H1 (cell line): ENCODE measurements around the gene CAMTA1. TPM values are rescaled to one million over a fixed set of nuclear protein-coding genes. Genes with fewer than 3 reads are reported as not detected.

Source experiments
- CTCF ChIA-PET: fragments of 300-600 bp; sonication (Branson Sonifier 250); formaldehyde crosslinking; loops from one replicate; lab custom pipeline; 2021; ENCODE audit not compliant: partially characterized antibody; lab: Charles Lee
- POLR2A ChIA-PET: fragments of 300-600 bp; sonication (Branson Sonifier 250); formaldehyde crosslinking; loops from one replicate; lab custom pipeline; 2021; ENCODE audit warnings: inconsistent platforms; ENCODE audit not compliant: partially characterized antibody; lab: Charles Lee
- DNase-seq, 2 experiments: peaks; one replicate each; pipeline versions ENCODE4 v3.0.0 to v3.0.0-alpha.2; 2010 to 2022; ENCODE audit warnings: low spot score in 2 of 2, low read depth in 1 of 2, mixed read lengths in 1 of 2
- FAIRE-seq: peaks from 2 replicates; lab custom pipeline; 2011; peaks lifted over from hg19 to GRCh38; lab: Jason Lieb, UNC
- H2AFZ ChIP-seq: 2 replicates; pipeline ENCODE4 v1.8.1; 2012; ENCODE audit warnings: low read length, inconsistent platforms
- H2AK5ac ChIP-seq: 2 replicates; pipeline ENCODE4 v1.6.1; 2013; ENCODE audit warnings: low read depth, low read length
- H2BK120ac ChIP-seq: replicated peaks from 2 replicates; pipeline ENCODE3; 2013; ENCODE audit warnings: low read depth, low read length, inconsistent platforms
- H2BK12ac ChIP-seq: 2 replicates; pipeline ENCODE4 v1.6.1; 2013; ENCODE audit warnings: low read depth, low read length
- H2BK15ac ChIP-seq: 2 replicates; pipeline ENCODE4 v1.6.1; 2013; ENCODE audit warnings: low read length
- H2BK20ac ChIP-seq: 2 replicates; pipeline ENCODE4 v1.6.1; 2013; ENCODE audit warnings: low read length
- H2BK5ac ChIP-seq: 2 replicates; pipeline ENCODE4 v1.6.1; 2013; ENCODE audit warnings: low read depth, low read length
- H3K14ac ChIP-seq: 2 replicates; pipeline ENCODE4 v1.6.1; 2013; ENCODE audit warnings: inconsistent platforms; ENCODE audit not compliant: insufficient read length
- H3K18ac ChIP-seq: 2 replicates; pipeline ENCODE4 v1.6.1; 2013; ENCODE audit warnings: low read length; ENCODE audit errors: extremely low read depth
- H3K23ac ChIP-seq: 2 replicates; pipeline ENCODE4 v1.6.1; 2013; ENCODE audit warnings: inconsistent platforms; ENCODE audit not compliant: insufficient read length
- H3K23me2 ChIP-seq: 2 replicates; pipeline ENCODE4 v1.6.1; 2013; ENCODE audit warnings: low read depth, low read length
- H3K27ac ChIP-seq: 2 replicates; pipeline ENCODE4 v1.6.1; 2011; ENCODE audit warnings: low read depth, low read length, inconsistent platforms
- H3K27me3 ChIP-seq, 4 experiments: replicated peaks in 1 of 4; 1 replicate in 1 of 4; 2 replicates in 3 of 4; pipeline versions ENCODE4 v1.6.1 to v1.8.1; 2011 to 2013; ENCODE audit warnings: low read length in 3 of 4, mild to moderate bottlenecking in 3 of 4, inconsistent platforms in 2 of 4, mixed read lengths in 2 of 4, moderate library complexity in 1 of 4; ENCODE audit not compliant: control insufficient read depth in 3 of 4, insufficient read depth in 3 of 4; ENCODE audit errors: extremely low read depth in 1 of 4
- H3K36me3 ChIP-seq, 4 experiments: 2 replicates each; pipeline versions ENCODE4 v1.6.1 to v1.8.1; 2011 to 2013; ENCODE audit warnings: mild to moderate bottlenecking in 4 of 4, low read length in 3 of 4, moderate library complexity in 2 of 4, control low read depth in 1 of 4, inconsistent platforms in 1 of 4; ENCODE audit not compliant: insufficient read depth in 4 of 4, control insufficient read depth in 2 of 4
- H3K4ac ChIP-seq: replicated peaks from 2 replicates; pipeline ENCODE3; 2013; ENCODE audit warnings: low read length, low read depth, mixed read lengths, inconsistent platforms; ENCODE audit not compliant: insufficient read length
- H3K4me1 ChIP-seq, 4 experiments: replicated peaks in 1 of 4; 1 replicate in 1 of 4; 2 replicates in 3 of 4; pipeline versions ENCODE4 v1.6.1 to v1.8.1; 2011 to 2013; ENCODE audit warnings: low read length in 3 of 4, inconsistent platforms in 2 of 4, mixed read lengths in 1 of 4; ENCODE audit not compliant: insufficient read depth in 4 of 4, control insufficient read depth in 3 of 4
- H3K4me2 ChIP-seq, 2 experiments: 2 replicates each; pipeline versions ENCODE4 v1.6.1 to v1.8.1; 2011 to 2013; ENCODE audit warnings: low read depth in 2 of 2, low read length in 2 of 2, control low read depth in 1 of 2, inconsistent platforms in 1 of 2, mild to moderate bottlenecking in 1 of 2; ENCODE audit not compliant: insufficient read depth in 1 of 2
- H3K4me3 ChIP-seq, 4 experiments: fragments of 200-600, 300-600 bp in 1 of 4; sonication (generic), shearing (Covaris generic), sonication (Bioruptor Twin) in 1 of 4; 2 replicates each; pipeline versions ENCODE4 v1.5.1 to v1.8.1; 2011 to 2016; ENCODE audit warnings: low read length in 4 of 4, low read depth in 3 of 4, control low read depth in 2 of 4, inconsistent platforms in 2 of 4, mild to moderate bottlenecking in 2 of 4, mixed read lengths in 1 of 4, moderate library complexity in 1 of 4; ENCODE audit not compliant: insufficient read depth in 2 of 4; ENCODE audit errors: extremely low read depth in 1 of 4
- H3K56ac ChIP-seq: replicated peaks from 2 replicates; pipeline ENCODE3; 2013; ENCODE audit warnings: low read depth, mild to moderate bottlenecking, mixed read lengths, low read length, inconsistent platforms; ENCODE audit not compliant: insufficient read length
- H3K79me1 ChIP-seq: 2 replicates; pipeline ENCODE4 v1.6.1; 2013; ENCODE audit warnings: low read depth, low read length, control low read depth
- H3K79me2 ChIP-seq, 2 experiments: 2 replicates each; pipeline versions ENCODE4 v1.6.1 to v1.8.1; 2012 to 2013; ENCODE audit warnings: low read length in 2 of 2, mild to moderate bottlenecking in 2 of 2, inconsistent platforms in 1 of 2; ENCODE audit not compliant: insufficient read depth in 2 of 2, control insufficient read depth in 1 of 2
- H3K9ac ChIP-seq, 4 experiments: replicated peaks in 1 of 4; 1 replicate in 1 of 4; 2 replicates in 3 of 4; pipeline versions ENCODE4 v1.6.1 to v1.8.1; 2011 to 2013; ENCODE audit warnings: low read depth in 3 of 4, low read length in 3 of 4, control low read depth in 2 of 4, mild to moderate bottlenecking in 2 of 4, moderate library complexity in 2 of 4, inconsistent platforms in 1 of 4; ENCODE audit errors: extremely low read depth in 1 of 4
- H3K9me3 ChIP-seq, 2 experiments: 2 replicates each; pipeline versions ENCODE4 v1.6.1 to v1.8.1; 2012 to 2013; ENCODE audit warnings: mild to moderate bottlenecking in 2 of 2, moderate library complexity in 2 of 2, control low read depth in 1 of 2, inconsistent platforms in 1 of 2, low read depth in 1 of 2, low read length in 1 of 2, mixed read lengths in 1 of 2; ENCODE audit not compliant: insufficient read depth in 2 of 2
- H4K20me1 ChIP-seq, 2 experiments: replicated peaks in 1 of 2; 2 replicates each; pipeline versions ENCODE3 to v1.8.1; 2011 to 2013; ENCODE audit warnings: inconsistent platforms in 2 of 2, low read length in 2 of 2, mild to moderate bottlenecking in 1 of 2; ENCODE audit not compliant: insufficient read depth in 2 of 2, control insufficient read depth in 1 of 2
- H4K5ac ChIP-seq: 2 replicates; pipeline ENCODE4 v1.6.1; 2013; ENCODE audit warnings: low read length, low read depth, mixed read lengths, inconsistent platforms; ENCODE audit not compliant: insufficient read length
- H4K8ac ChIP-seq: 2 replicates; pipeline ENCODE4 v1.8.0; 2013; ENCODE audit warnings: mild to moderate bottlenecking, moderate library complexity, low read length, inconsistent platforms; ENCODE audit not compliant: insufficient read depth; ENCODE audit errors: extremely low read depth
- H4K91ac ChIP-seq: replicated peaks from 2 replicates; pipeline ENCODE3; 2013; ENCODE audit warnings: low read length, mixed read lengths, inconsistent platforms; ENCODE audit not compliant: insufficient read length
- ASH2L ChIP-seq: fragments of 200-600, 300-600 bp; sonication (generic); IDR thresholded peaks from one replicate; pipeline ENCODE4 v1.7.1; 2017; ENCODE audit warnings: low read length
- ATF3 ChIP-seq: IDR thresholded peaks from 2 replicates; pipeline ENCODE4 v1.6.1; 2011; ENCODE audit warnings: low read depth, mild to moderate bottlenecking, low read length; ENCODE audit not compliant: insufficient read depth
- CHD2 ChIP-seq: IDR thresholded peaks from 2 replicates; pipeline ENCODE4 v1.6.1; 2012; ENCODE audit warnings: low read length, improper control_type of control experiment
- CREB1 ChIP-seq: IDR thresholded peaks from 2 replicates; pipeline ENCODE4 v1.6.1; 2012; ENCODE audit warnings: inconsistent platforms
- GTF2F1 ChIP-seq: IDR thresholded peaks from 2 replicates; pipeline ENCODE4 v1.6.1; 2012; ENCODE audit warnings: low read depth, low read length, improper control_type of control experiment, borderline replicate concordance
- RNF2 ChIP-seq: fragments of 200-900, 300-1000 bp; sonication (generic); IDR thresholded peaks from 2 replicates; pipeline ENCODE4 v1.7.1; 2016; ENCODE audit warnings: borderline replicate concordance, low read depth, mild to moderate bottlenecking, antibody characterized with exemption, low read length; ENCODE audit not compliant: poor library complexity, severe bottlenecking; ENCODE audit errors: missing control alignments
- SAP30 ChIP-seq: fragments of 300-600 bp; sonication (generic); IDR thresholded peaks from 2 replicates; pipeline ENCODE4 v1.7.1; 2012; ENCODE audit warnings: low read length, moderate library complexity, mild to moderate bottlenecking, inconsistent platforms; ENCODE audit not compliant: insufficient read depth, insufficient replicate concordance
- SIN3A ChIP-seq, 2 experiments: IDR thresholded peaks in 1 of 2; conservative IDR thresholded peaks in 1 of 2; 2 replicates each; pipeline ENCODE4 v1.6.1; 2011 to 2012; ENCODE audit warnings: low read length in 2 of 2, improper control_type of control experiment in 1 of 2, low read depth in 1 of 2, mild to moderate bottlenecking in 1 of 2
- SRF ChIP-seq: IDR thresholded peaks from 2 replicates; pipeline ENCODE4 v1.6.1; 2011; ENCODE audit warnings: mild to moderate bottlenecking, low read depth, low read length, moderate library complexity
- TAF1 ChIP-seq: IDR thresholded peaks from 2 replicates; pipeline ENCODE4 v1.6.1; 2011; ENCODE audit warnings: mild to moderate bottlenecking, low read depth, low read length
- TEAD4 ChIP-seq: IDR thresholded peaks from 2 replicates; pipeline ENCODE4 v1.6.1; 2012; ENCODE audit warnings: low read depth, low read length, inconsistent platforms, mixed read lengths
- WGBS, 2 experiments: shearing (Covaris generic) in 1 of 2; methylation state at CpG; one replicate each; pipeline versions ENCODE4 v1.1.6 to v1.1.7; 2013 to 2015; ENCODE audit warnings: low lambda C conversion rate in 2 of 2, mixed read lengths in 2 of 2, inconsistent platforms in 1 of 2, low coverage in 1 of 2, missing lambda C conversion rate in 1 of 2; ENCODE audit not compliant: insufficient replicate concordance in 2 of 2, insufficient coverage in 1 of 2, insufficient read length in 1 of 2; ENCODE audit errors: extremely low coverage in 1 of 2, missing lambda C conversion rate in 1 of 2; 5-methylcytosine and 5-hydroxymethylcytosine counted together
- polyA plus RNA-seq, 7 experiments: library from polyadenylated mRNA; depleted of rRNA in 3 of 7; stranded (reverse) in 5 of 7; unstranded in 2 of 7; fragments of >200 nt in 5 of 7; fragments of 200-250 nt in 2 of 7; gene quantifications; 1 replicate in 5 of 7; 2 replicates in 1 of 7; 4 replicates in 1 of 7; pipeline versions ENCODE4 v1.2.1 to v1.2.3, GENCODE V29; 2011 to 2013; ENCODE audit warnings: missing spikeins in 2 of 7, mixed read lengths in 2 of 7
- total RNA-seq: library from RNA; stranded (reverse); fragmentation: NEBNext Ultra II Directional; extraction: Animal tissue kit (Norgen Biotek cat#: 25700); gene quantifications from 2 replicates; pipeline ENCODE4 v1.2.1, GENCODE V29; 2021
- TF ChIP-seq, protein P1 (sequence below): IDR thresholded peaks from 2 replicates; pipeline ENCODE4 v1.6.1; 2012; ENCODE audit warnings: inconsistent platforms

The CAMTA1 gene
- total and polyA plus RNA-seq, 2 of the 8 experiments (the other 6 are each of a cell fraction or from before 2014, with no cell fraction given), result 65.0 to 119 TPM

DNA sequence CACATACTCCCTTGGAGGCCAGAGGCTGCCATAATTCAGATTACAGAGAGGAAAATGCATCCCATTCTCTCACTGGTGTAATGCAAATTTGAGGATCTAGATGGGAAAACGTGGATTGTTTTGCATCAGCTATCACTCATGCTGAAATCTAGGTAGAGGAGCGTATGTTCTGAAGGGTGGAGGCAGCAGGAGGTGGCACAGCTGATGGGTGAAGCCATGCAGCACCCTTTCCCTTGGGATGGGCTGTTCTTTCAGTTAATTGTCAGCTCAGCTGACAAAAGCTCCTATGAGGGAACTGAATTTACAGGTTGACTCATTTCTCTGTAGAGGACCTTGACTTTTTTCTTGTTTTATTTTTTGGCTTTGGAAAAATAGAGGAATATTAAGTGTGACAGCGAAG lies 41.8 kb downstream of the CAMTA1 start:
- Histone ChIP-seq H3K9ac (no peak overlapping the region), H3K4ac (no peak overlapping the region), H3K14ac (no peak overlapping the region), H3K18ac (no peak overlapping the region), H2BK5ac (no peak overlapping the region), H3K27me3 (no peaks in the 10 kb centered on the region), H2BK12ac (no peak overlapping the region), H3K4me3 (no peak overlapping the region), H3K4me2 (no peak overlapping the region)
- CTCF ChIA-PET, result interaction anchor here (0.7 to 1.1 kb wide), 2 partner anchors 16 to 108 kb away, joined by 3 read pairs; no protein-coding TSS in a partner anchor
- FAIRE-seq, result no peak
- WGBS, 2 experiments, result 81% methylated on average over 3 of the region's 3 CpGs; no CpG with 5 or more reads in 1 of the 2 experiments
- POLR2A ChIA-PET, result no interaction called here
- TF ChIP-seq SAP30 (no peak), RNF2 (no peak), TAF1 (no peak), ASH2L (no peak), ATF3 (no peak), TEAD4 (no peak), CHD2 (no peak), SIN3A (conservative IDR thresholded peaks at IDR 0.05 in 1 of 2, IDR thresholded peaks at IDR 0.05 in 1 of 2; ENCODE audit: low read depth in 1 of 2, low read length in 2 of 2) (no peak), CREB1 (no peak), SRF (no peak), GTF2F1 (no peak)
- TF ChIP-seq, protein P1, sequence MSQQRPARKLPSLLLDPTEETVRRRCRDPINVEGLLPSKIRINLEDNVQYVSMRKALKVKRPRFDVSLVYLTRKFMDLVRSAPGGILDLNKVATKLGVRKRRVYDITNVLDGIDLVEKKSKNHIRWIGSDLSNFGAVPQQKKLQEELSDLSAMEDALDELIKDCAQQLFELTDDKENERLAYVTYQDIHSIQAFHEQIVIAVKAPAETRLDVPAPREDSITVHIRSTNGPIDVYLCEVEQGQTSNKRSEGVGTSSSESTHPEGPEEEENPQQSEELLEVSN, result no peak
- TF ChIP-seq, all 59 proteins: peak for 0
- Histone ChIP-seq H3K27ac (no peak overlapping the region), H2BK15ac (no peak overlapping the region), H4K5ac (no peak overlapping the region), H2BK20ac (no peak overlapping the region), H4K20me1 (peaks cover 0 to 3% of the 10 kb centered on the region in 2 experiments), H3K23me2 (no peaks in the 10 kb centered on the region), H4K91ac (no peak overlapping the region), H3K56ac (no peak overlapping the region), H3K79me2 (peaks cover 3 to 31% of the 10 kb centered on the region in 2 experiments; a peak in 3 of 4 replicates), H3K9me3 (no peaks in the 10 kb centered on the region), H2AFZ (no peak overlapping the region), H2BK120ac (no peak overlapping the region), H2AK5ac (no peak overlapping the region), H3K4me1 (no peaks in the 10 kb centered on the region), H3K79me1 (peaks cover 7% of the 10 kb centered on the region), H3K23ac (no peak overlapping the region), H3K36me3 (peaks cover 0 to 6% (median 0%) of the 10 kb centered on the region in 4 experiments; a peak in 2 of 8 replicates), H4K8ac (no peak overlapping the region)
- no peak for DNase-seq
